ENCODE measurements around the gene CASP9.
"Not testable (repeated sequence)": the region's sequence is repeated elsewhere in the genome, so short reads cannot be mapped to it uniquely, and the experiment has no call there.

CASP9 gene

DNA sequence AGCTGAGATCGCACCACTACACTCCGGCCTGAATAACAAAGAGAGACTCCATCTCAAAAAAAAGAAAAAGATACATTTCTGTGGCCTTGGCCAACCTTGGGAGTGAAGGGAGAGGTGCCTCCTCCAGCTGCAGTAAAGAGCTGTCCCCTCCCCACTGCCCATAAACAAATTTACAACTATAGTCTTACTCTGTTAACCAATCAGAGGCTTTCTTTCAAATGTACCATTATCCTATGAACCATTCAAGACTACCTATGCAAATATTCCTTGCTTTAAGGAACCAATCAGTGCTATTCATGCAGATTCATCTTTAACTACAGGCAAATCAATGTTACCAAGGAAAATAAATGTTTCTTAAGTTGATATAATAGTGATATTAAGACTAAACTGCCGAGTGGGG lies 47.1 kb downstream of the CASP9 start:
- H3K27ac ChIP-seq = no peak overlapping the region
- TF ChIP-seq, protein P1, sequence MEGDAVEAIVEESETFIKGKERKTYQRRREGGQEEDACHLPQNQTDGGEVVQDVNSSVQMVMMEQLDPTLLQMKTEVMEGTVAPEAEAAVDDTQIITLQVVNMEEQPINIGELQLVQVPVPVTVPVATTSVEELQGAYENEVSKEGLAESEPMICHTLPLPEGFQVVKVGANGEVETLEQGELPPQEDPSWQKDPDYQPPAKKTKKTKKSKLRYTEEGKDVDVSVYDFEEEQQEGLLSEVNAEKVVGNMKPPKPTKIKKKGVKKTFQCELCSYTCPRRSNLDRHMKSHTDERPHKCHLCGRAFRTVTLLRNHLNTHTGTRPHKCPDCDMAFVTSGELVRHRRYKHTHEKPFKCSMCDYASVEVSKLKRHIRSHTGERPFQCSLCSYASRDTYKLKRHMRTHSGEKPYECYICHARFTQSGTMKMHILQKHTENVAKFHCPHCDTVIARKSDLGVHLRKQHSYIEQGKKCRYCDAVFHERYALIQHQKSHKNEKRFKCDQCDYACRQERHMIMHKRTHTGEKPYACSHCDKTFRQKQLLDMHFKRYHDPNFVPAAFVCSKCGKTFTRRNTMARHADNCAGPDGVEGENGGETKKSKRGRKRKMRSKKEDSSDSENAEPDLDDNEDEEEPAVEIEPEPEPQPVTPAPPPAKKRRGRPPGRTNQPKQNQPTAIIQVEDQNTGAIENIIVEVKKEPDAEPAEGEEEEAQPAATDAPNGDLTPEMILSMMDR (conservative IDR thresholded peaks at IDR 0.05) = no peak

DNA sequence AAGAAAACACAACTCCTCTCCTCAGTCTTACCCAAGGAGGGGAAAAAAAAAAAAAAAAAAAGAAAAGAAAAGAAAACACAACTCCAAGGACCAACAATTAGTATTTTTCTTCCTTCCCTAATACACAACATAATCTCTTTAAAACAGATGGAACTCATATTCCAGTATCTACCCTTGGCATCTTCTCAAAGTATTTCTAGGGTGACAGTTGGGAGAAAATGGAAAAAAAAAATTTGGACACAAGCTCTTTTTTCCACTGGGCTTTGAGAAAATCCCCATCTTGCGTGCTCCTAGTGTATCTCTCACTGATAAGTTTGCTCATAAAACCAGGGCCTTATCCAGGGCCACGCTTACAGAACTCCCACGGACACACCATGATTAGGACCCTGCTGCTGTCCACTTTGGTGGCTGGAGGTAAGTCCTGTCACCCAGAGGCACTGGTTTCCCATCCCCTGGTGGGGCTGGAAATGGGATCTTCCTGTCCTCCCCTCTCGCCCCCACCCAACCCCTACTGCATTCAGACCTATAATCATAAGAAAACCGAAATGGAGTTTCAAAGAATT lies 48.2 kb downstream of the CASP9 start, which contains the start of gene CELA2B:
Gene CELA2B (plus strand): TSS at position 353 of the 563 bp plus-strand sequence. CDS start 22 bp downstream, at position 375.
- no peak within 1 kb of the TSS for H3K27ac ChIP-seq
- TF ChIP-seq, protein P1 (conservative IDR thresholded peaks at IDR 0.05) = no peak

DNA sequence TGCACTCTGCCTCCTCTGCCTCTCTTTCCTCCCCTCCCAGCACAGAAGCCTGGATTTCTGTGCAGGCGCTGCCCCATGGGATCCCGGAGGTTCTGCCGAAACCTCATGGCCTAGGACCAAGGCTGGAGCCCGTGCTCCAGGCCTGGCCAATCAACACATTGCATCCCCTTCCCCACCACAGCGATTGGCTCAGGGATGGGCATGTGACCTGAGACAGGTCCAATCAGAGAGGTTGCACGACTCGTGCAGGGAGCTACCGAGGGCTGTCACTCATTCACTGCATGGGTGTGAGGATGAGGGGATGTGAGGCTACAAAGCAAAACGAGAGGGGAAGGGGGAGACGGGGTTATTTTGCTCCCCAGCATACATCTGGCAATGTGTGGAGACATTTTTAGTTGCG lies 51.4 kb downstream of the CASP9 start:
- H3K27ac ChIP-seq = no peak overlapping the region
- TF ChIP-seq, protein P1 (conservative IDR thresholded peaks at IDR 0.05) = no peak

DNA sequence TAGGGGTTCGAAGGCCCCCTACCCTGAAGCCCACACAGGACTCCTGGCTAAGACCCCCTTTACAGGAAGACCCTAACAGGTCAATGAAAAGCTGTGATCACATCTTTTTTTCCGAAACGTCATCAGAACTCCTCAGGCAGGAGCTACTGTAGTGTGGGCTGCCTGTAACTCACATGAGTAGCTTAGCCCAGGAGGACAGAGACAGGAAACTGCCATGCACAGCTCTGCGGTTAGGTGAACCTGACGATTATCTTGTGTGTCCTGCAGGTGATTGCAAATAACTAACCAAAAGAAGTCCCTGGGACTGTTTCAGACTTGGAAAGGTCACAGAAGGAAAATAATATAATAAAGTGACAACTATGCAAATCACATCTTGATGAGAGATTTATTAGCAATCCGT lies 52.3 kb downstream of the CASP9 start:
- H3K27ac ChIP-seq = not testable (repeated sequence)

DNA sequence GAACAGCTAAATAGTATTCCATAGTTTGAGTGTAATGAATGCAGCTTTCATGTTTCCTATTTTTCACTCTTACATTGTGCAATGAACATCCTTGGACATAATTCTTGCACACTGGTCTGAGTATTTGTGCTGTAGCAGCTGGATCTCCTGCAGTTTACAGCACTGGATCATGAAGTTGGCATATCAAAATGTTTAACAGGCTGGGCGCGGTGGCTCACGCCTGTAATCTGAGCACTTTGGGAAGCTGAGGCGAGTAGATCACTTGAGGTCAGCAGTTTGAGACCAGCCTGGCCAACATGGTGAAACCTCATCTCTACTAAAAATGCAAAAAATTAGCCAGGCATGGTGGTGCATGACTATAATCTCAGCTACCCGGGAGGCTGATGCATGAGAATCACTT lies 52.9 kb downstream of the CASP9 start:
- not testable (repeated sequence) for H3K27ac ChIP-seq

DNA sequence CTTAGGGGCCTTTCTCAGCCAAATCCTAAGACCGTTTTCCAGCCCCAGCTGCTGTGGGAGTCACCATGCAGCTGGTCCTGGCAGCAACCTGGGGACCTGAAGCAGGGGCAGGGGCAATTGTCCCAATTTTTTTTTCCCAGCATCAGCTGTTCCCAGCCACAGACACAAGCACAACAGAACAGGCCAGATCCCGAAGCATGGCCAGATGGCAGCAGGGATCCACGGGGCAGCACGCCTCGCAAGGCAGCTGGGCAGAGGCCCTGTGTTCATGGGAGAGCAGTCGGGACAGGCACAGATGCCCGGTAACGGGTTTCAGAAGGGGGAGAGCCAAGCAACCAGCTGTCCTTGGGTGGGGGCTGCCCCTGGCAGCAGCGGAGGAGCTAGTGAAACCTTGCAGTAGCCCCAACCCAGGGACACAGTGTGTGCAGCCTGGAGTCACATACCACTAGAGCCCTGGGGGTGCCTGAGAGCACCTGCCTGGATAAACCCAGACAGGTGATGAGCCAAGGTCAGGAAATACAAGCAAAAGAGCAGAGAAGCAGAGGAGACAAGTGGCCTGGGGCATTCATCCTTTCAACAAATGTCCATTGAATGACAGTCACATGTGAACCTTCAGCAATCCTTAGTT lies 54.1 kb downstream of the CASP9 start:
- H3K27ac ChIP-seq = not testable (repeated sequence)

DNA sequence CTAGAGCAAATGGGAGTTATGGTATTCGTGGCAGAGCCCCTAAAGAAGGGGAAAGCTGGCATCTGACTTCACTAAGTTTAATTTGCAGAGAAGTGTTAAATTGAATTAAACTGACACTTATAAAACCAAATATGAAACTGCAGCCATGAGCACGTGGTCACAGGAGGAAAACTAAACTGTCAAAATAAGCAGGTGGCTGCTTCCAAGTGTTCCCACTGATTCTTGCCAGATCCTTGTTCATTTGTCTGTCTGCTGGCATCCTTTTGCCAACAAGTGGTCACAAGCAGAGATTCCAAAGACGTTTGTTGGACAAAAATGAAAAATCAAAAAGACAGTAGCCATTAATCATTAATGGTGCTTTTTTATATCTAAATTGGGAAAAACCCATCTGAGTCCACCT lies 54.7 kb downstream of the CASP9 start:
- H3K27ac ChIP-seq = no peak overlapping the region
- TF ChIP-seq, protein P1 (conservative IDR thresholded peaks at IDR 0.05) = no peak

DNA sequence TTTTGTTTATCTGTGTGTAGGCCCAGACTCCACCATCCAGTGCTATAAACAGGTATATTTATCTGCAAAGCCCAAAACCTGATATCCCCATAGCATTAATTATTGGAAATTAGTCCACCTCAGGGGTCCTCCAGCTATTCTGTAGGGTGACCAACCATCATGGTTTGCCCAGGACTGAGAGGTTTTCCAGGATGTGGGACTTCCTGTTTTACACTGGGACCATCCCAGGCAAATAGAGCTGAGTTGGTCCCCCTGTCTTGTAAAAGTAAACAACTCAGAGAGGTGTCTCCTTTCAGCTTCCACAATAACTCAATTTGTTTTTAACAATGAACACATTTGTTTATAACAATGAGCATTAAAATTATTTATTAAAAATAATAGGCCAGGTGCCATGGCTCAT lies 55.9 kb downstream of the CASP9 start:
- no peak overlapping the region for H3K27ac ChIP-seq
- TF ChIP-seq, protein P1 (conservative IDR thresholded peaks at IDR 0.05) = no peak

DNA sequence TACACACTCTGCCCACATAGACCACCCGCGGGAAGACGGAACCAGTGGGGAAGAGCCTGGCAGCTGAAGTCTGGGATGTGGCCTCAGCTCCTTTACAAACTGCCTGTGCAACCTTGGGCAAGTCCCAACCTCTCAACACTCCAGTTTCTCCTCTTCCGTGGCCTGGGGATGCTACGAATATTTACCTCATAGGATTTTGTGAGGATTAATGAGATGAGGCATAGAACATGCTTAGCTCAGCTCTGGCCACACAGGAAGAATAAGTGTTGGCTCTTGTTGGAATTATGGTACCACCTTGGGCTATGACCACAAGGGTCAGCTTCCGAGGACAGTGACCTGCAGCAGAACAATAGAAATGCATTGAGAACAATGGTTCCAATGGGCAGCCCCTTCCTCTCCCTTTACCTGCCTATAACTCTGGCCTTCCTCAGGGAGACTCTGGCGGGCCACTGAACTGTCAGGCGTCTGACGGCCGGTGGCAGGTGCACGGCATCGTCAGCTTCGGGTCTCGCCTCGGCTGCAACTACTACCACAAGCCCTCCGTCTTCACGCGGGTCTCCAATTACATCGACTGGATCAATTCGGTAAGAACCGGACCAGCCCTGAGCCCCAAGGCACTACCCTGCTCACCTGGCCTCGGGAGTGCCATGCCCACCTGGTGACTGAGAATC lies 56.9 kb downstream of the CASP9 start:
- not testable (repeated sequence) for H3K27ac ChIP-seq
